AG04449 (cell line): ENCODE data around the gene ZFP36.

Experiments used
- CTCF ChIA-PET: fragments of 350-600 bp; formaldehyde crosslinking; extraction: SDS; loops from one replicate; lab custom pipeline; 2021; ENCODE audit warnings: antibody characterized with exemption; lab: Yijun Ruan, JAX
- POLR2A ChIA-PET: fragments of 400-600, 350-600 bp; formaldehyde crosslinking; extraction: SDS; loops from one replicate; lab custom pipeline; 2020; ENCODE audit warnings: antibody characterized with exemption, inconsistent platforms; lab: Yijun Ruan, JAX
- DNase-seq: peaks from one replicate; pipeline ENCODE4 v3.0.0-alpha.2; 2010; ENCODE audit warnings: low read depth, low spot score
- H3K4me3 ChIP-seq: 2 replicates; pipeline ENCODE4 v1.5.1; 2011; ENCODE audit warnings: low read depth, mild to moderate bottlenecking, control low read depth, low read length
- CTCF ChIP-seq: IDR thresholded peaks from one replicate; pipeline ENCODE4 v1.5.1; 2011; ENCODE audit warnings: mild to moderate bottlenecking, moderate library complexity, low read length, control low read depth, inconsistent platforms; ENCODE audit not compliant: insufficient read depth; ENCODE audit errors: missing control alignments

Gene ZFP36

GRCh38 chr19:39427707-39428106 is 21.1 kb downstream of the ZFP36 start:
- no peak for TF ChIP-seq CTCF
- POLR2A ChIA-PET: interaction anchor here (0.6 to 3.4 kb wide), 7 partner anchors 8 to 26 kb away, joined by 3 to 19 read pairs (median 6); partner anchors contain the start of genes PLEKHG2, RPS16, SUPT5H and ZFP36
- CTCF ChIA-PET: interaction anchor here (1.0 to 3.9 kb wide), 9 partner anchors 8 to 105 kb away, joined by 3 to 26 read pairs (median 5); partner anchors contain the start of genes EID2B, PLEKHG2 and RPS16
- H3K4me3 ChIP-seq: no peak overlapping the region
- DNase-seq: no peak

- CTCF ChIA-PET: interaction anchor here (1.1 to 3.9 kb wide), 7 partner anchors 10 to 104 kb away, joined by 3 to 26 read pairs (median 6); partner anchors contain the start of genes EID2B and PLEKHG2
- no peak for DNase-seq
- POLR2A ChIA-PET: interaction anchor here (0.6 to 3.4 kb wide), 8 partner anchors 8 to 52 kb away, joined by 3 to 16 read pairs (median 4); partner anchors contain the start of genes PLEKHG2, SUPT5H, TIMM50 and ZFP36
- H3K4me3 ChIP-seq: peak overlapping the region; percentile 2; the same call in 1 of the 2 replicates
- TF ChIP-seq CTCF: no peak
These were observed 21.9 kb downstream of the ZFP36 start for GRCh38 chr19:39428283-39429112.

GRCh38 chr19:39430675-39431593 is 24.3 kb downstream of the ZFP36 start:
- H3K4me3 ChIP-seq: no peak overlapping the region
- ChIA-PET CTCF (interaction anchor here (2.4 kb wide), 1 partner anchor 33 kb away, joined by 10 read pairs; no protein-coding TSS in a partner anchor), POLR2A (interaction anchor here (0.7 kb wide), 1 partner anchor 94 kb away, joined by 3 read pairs; no protein-coding TSS in a partner anchor)
- TF ChIP-seq CTCF: no peak
- no peak for DNase-seq

GRCh38 chr19:39432677-39433025 is 26.0 kb downstream of the ZFP36 start:
- POLR2A ChIA-PET: interaction anchor here (0.6 to 1.1 kb wide), 5 partner anchors 12 to 92 kb away, joined by 3 to 6 read pairs (median 3); partner anchors contain the start of gene SUPT5H

More at GRCh38 chr19:39432677-39433025, 26.0 kb downstream of the ZFP36 start:
- CTCF ChIA-PET: interaction anchor here (1.0 to 2.4 kb wide), 4 partner anchors 14 to 100 kb away, joined by 3 to 10 read pairs (median 5); partner anchors contain the start of gene EID2B
- no peak for DNase-seq
- no peak for TF ChIP-seq CTCF
- H3K4me3 ChIP-seq: no peak overlapping the region
